GM18508 (cell line): ENCODE measurements around the gene POLR2I.
"Not testable (repeated sequence)": the region's sequence is repeated elsewhere in the genome, so short reads cannot be mapped to it uniquely, and the experiment has no call there.

Experiments
- ATAC-seq: cut with Tn5 transposase; IDR thresholded peaks from one replicate; pipeline ENCODE4 v1.9.1; 2021; ENCODE audit warnings: moderate number of reproducible peaks; ENCODE audit not compliant: insufficient read depth, unreplicated experiment

Gene POLR2I

DNA sequence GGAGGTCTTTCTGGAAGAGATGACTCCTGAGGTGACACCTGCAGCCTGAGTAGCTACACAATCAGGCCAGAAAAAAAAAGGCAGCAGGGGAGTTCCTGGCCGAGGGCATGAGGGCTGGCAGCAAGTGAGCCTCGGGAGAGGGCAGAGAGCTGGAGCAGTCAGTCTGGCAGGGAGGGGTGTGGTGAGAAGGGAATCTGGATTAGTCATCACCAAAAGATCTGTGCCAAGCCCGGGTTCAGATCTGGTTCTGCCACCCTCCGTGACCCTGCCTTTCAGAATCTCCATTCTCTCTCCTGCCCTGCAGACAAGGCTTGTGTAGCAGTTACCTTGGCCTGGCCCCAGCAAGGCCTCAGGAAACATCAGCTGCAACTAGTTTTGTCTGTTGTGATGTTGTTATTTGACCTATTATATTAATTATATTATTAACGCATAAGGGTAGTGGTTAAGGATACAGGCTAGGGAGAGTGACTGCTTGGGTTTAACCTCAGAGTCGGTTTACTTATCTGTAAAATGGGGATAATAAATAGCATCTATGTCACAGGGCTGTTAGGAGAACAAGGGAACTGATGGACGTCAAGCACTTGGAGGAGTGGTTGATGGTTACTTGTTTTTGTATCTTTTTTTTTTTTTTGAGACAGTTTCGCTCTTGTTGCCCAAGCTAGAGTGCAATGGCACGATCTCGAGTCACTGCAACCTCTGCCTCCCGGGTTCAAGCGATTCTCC, 22.4 kb upstream of the POLR2I start:
- no peak for ATAC-seq

DNA sequence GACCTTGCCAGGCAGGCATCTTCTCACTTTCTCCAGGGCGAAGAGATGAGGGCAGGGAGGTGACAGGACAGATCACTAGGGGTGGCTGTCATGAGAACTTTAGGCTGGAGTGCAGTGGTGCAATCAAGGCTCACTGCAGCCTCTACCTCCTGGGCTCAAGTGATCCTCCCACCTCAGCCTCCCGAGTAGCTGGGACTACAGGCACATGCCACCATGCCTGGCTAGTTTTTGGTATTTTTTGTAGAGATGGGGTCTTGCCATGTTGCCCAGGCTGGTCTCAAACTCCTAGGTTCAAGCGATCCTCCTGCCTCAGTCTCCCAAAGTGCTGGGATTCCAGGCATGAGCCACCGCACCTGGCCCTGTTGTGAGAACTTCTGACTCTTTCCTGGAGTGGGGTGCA, 20.2 kb upstream of the POLR2I start:
- ATAC-seq, result not testable (repeated sequence)

DNA sequence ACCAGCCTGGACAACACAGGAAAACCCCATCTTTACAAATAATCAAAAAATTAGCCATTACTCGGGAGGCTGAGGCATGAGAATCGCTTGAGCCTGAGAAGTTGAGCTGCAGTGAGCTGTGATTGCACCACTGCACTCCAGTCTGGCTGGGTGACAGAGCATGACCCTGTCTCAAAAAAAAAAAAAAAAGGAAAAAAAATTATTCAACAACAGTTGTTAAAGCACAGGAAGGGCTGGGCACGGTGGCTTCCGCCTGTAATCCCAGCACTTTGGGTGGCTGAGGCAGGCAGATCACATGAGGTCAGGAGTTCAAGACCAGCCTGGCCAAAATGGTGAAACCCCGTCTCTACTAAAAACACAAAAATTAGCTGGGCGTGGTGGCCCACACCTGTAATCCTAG, 16.5 kb upstream of the POLR2I start:
- ATAC-seq, result not testable (repeated sequence)

DNA sequence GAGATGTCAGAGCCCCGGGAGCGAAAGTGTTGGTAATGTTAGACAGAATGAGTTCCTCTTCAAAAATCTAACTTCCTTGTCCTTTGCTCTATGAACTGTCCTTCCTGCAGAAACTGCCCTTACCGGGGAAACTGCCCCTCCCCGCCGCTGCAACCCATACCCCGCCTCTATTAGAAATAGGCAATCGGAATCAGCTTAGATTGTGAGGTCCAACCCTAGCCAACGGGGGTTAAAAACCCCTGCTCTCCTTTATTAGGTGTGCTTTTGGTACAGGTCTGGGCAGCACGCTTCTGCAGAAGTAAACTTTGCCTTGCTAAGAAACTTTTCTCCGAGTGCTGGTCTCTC, 13.7 kb upstream of the POLR2I start:
- no peak for ATAC-seq

DNA sequence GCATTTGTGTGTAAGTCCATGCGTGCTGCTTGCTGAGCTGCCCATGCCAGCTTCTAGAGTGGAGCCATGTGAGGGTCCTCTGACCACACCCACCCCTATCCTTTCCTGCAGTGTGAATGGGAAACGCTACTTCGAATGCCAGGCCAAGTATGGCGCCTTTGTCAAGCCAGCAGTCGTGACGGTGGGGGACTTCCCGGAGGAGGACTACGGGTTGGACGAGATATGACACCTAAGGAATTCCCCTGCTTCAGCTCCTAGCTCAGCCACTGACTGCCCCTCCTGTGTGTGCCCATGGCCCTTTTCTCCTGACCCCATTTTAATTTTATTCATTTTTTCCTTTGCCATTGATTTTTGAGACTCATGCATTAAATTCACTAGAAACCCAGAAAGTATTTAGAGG, 10.9 kb upstream of the POLR2I start:
- no peak for ATAC-seq

DNA sequence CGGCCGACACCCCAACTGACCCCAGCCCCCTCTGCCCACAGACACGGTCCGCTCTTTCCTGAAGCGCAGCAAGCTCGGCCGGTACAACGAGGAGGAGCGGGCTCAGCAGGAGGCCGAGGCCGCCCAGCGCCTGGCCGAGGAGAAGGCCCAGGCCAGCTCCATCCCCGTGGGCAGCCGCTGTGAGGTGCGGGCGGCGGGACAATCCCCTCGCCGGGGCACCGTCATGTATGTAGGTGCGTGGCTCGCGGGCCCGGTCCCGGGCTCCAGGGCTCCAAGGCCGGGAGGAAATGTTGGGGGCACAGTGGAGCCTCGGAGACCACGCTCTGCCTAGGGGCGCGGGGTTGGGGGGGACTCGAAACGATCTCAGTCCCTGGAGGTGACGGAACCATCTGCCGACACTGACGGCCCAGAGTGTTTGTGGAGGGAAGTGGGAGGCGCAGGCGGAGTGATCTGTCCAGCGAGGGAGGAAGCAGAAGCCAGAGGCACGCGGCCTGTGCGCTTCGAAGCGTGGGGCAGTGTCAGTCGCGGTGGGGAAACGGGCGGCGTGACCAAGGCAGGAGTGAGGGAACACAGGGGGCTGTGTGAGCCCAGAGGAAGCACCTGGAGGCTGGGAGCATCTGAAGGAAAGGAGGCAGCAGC, 6.9 kb upstream of the POLR2I start:
- ATAC-seq, result no peak

DNA sequence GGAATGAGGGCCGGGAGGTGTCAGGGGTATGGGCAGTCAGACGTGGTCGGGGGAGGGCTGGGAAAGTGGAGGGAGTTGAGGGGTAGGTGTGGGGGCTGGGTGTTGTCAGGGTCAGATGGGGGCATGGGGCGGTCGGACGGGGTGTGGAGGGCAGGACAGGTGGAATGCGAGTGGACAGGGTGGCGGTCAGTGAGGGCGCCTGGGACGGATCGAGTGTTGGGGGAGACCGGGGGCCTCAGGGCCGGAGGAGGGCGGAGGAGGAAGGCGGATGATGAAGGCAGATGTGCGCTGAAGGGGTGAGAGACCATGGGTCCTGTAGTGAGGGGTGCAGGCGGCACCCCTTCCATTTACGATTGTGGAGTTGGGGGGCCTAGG, 6.3 kb upstream of the POLR2I start:
- ATAC-seq, result no peak

DNA sequence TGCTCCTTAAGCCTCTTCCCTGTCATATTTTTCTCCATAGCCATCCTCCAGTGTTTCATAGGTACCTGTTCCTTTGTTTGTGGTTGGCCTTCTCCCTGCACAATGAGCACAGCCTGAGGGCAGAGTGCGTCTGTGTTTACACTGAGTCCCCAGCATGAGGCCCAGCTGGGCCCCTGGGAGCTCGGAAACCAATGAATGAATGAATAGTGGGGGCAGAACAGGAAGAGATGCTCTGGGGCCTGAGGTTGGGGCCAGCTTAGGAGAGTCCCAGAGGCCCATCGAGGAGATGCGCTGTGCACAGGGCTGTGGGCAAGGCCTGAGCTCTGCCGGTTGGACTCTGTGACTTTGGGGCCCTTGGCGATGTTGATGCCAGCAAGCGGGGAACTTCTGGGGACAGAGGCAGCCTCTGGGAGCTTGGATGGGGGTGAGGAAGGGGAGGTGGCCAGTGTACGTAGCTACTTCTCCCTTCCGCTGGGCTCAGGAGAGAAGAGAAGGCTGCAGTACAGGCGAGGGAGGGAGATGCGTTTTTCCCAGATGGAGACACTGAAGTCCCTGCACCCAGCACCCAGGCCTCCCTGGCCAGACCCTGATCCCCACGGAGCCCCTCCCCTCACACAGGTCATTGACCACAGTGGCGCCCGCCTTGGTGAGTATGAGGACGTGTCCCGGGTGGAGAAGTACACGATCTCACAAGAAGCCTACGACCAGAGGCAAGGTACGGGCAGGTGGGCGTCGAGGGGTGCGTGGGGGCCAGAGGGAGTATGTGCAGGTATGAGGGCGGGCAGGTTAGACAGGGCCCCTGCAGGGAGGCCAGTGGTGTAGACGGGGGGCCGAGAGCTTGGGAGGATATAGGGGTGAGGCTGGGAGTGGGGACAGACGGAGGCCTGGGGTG, 5.7 kb upstream of the POLR2I start:
- ATAC-seq, result no peak

DNA sequence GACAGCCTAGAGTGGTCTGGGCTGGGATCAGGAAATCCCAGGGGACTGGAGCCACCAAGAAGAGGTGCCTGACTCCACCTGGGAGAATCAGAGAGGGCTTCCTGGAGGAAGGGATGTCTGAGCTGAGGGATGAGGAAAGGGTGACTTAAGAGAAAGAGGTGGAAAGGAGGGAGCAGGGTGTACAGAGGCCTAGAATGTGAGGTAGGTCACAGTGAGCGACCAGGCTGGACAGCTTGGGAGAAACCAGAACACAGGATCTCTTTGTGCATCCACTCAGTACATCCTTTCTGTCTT, 1.6 kb upstream of the POLR2I start:
- ATAC-seq, result no peak

DNA sequence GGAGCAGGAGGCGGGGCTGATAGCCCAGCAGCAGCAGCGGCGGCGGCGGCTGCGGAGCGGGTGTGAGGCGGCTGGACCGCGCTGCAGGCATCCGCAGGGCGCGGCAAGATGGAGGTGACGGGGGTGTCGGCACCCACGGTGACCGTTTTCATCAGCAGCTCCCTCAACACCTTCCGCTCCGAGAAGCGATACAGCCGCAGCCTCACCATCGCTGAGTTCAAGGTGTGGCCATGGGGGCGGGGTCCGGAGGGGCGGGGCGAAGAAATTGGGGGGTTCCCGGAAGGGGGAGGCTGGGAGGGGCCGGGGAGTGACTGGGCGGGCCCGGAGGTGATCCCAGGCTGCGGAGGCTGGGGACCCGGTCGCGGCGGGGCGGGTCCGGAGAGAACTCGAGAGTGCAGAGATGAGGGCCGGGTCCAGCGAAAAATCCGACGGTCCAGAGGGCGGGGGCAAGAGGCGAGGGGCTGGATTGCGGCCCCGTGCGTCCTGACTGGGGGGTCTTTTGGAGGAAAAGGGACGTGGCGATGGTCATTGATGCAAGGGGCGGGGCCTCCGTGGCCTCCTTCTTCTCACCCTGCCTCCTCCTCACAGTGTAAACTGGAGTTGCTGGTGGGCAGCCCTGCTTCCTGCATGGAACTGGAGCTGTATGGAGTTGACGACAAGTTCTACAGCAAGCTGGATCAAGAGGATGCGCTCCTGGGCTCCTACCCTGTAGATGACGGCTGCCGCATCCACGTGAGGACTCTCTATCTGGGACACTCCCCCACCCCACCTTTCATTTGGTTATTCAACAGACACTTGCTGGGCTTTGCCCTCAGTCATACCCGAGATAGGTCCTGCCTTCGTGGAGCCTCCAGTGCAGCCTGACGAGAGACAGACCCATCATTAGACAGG, 1.0 kb upstream of the POLR2I start, which contains the start of gene TBCB:
Gene TBCB, plus strand, starts transcription at position 16 of the 891 bp plus-strand sequence. Its CDS starts 93 bp downstream, at position 109.
- ATAC-seq, result no peak

DNA sequence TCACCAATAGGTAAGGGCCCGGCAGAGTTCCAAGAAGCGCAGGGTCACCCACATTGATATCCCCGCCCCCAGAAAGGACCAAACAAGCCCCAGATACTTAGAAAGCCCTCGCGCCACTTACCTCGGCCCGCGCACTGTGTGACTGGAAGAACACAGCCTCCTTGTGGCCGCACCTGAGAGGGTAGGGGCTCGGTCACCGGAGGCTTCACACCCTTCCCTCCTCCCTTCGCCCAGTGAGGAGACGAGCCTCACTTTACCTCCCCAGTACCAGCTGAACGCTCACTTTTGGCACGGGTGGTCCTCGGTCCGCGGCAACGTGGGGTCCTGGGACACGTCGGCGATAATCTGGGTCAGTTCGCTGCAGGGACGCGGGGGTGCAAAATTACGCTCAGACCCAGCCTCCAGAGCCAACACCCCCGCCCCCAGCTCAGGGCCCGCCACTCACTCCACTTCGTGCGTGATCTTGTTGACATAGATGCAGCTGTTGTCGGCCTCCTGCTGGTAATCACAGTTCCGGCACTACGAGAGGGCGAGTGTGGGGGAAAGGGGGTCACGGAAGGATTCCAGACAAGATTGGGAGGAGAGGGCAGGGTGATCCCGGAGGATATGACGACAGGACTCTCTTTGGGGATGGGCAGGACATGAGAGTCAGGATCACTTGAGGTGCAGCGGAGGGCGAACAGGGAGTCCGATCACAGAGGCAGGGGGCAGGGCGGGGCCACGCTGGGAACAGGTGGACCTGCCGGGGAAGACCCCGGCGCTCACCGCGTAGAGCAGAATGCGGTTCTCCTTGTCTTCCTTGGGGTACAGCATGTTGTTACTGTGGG, 568 bp downstream of the POLR2I start:
- ATAC-seq, result no peak

DNA sequence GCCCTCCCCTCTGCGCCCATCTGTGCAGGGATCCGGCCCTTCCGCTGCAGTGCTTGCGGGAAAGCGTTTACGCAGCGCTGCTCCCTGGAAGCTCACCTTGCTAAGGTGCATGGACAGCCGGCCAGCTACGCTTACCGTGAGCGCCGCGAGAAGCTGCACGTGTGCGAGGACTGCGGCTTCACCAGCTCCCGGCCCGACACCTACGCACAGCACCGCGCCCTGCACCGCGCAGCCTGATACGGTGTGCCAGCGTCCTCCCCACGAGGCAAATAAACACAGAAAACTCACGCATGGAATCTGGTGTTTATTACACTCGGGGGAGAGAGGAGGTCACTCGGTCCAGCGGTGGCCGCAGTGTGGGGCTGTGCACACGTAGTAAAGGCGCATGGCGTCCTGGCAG, 1.2 kb downstream of the POLR2I start:
- ATAC-seq, result no peak

DNA sequence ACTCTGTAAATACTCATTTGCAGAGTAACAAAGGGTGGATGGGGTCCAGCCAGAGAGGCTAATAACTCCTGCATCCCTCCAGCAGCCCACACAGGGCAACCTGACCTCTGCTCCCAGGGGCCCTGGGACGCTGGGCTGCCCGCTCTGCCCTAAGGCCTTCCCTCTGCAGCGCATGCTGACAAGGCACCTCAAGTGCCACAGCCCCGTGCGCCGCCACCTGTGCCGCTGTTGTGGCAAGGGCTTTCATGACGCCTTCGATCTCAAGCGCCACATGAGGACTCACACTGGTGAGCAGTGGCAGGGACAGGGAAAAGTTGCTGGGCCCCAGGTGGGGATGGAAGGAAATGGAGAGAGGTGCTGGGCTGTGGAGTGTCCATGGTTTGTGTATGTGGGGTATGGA, 2.0 kb downstream of the POLR2I start:
- no peak for ATAC-seq

DNA sequence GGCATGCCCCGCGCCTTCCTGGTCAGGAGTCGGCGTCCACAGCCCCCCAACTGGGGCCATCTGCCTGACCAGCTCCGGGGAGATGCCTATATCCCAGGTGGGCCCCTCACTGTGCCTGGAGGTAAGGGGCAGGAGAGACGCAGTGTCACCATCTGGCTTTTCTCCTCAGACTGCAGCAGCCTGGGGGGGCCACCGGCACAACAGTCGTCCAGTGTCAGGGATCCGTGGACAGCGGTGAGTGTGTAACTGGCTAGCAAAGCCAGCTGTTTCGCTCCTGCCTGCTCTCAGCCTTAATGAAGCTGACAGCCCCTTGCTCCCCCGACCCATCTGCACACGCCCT, 3.5 kb downstream of the POLR2I start:
- ATAC-seq, result no peak

DNA sequence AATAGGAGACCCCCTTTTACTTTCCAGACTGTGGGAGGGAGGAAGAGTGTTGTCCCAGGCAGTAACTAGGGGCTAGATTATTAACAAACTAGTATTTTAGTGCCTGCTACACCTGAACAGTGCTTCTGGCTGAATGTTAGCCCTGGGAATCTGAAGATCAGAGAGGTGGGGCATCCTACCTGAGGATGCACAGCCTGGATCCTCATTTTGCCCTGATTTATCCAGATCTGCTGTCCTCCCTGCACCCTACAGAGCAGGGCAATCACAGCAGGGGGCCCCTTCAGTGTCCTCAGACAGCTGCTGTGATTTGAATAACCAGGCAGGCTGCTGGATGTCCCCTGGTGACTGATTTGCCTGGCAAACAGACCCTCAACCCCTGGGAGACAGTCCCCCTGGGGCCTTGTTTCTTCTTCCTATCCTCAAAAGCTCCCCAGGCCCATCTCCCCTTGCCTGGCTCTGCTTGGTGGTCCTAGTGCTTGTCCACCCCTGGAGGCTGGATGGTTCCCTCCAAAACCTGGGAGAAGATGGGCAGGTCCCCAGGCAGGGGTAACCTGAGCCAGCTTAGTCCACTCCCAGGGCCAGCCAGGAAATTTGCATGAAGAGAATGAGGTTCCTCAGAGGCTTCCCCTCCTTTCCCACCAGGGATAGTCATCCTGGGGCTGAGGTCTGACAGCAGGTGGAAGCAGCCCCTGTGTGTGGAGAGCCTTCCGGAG, 4.0 kb downstream of the POLR2I start, which contains the start of gene OVOL3:
Gene OVOL3, plus strand, starts transcription at position 657 of the 713 bp plus-strand sequence. CDS start 60 bp downstream, outside the sequence.
- ATAC-seq, result no peak

DNA sequence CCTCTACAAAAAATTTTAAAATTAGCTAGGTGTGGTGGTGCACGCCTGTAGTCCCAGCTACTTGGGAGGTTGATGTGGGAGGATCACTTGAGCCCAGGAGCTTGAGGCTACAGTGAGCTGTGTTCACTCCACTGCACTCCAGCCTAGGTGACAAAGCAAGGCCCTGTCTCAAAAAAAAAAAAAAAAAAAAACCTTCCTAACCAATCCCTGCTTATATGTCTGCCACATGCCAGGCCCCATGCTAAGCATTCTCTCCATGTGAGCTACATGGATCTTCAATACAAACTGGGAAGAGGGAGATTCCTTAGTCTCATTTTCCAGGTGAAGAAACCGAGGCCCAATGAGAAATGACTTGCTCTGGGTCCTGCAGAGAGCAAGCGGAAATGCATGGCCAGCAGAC, 6.0 kb downstream of the POLR2I start:
- no peak for ATAC-seq

DNA sequence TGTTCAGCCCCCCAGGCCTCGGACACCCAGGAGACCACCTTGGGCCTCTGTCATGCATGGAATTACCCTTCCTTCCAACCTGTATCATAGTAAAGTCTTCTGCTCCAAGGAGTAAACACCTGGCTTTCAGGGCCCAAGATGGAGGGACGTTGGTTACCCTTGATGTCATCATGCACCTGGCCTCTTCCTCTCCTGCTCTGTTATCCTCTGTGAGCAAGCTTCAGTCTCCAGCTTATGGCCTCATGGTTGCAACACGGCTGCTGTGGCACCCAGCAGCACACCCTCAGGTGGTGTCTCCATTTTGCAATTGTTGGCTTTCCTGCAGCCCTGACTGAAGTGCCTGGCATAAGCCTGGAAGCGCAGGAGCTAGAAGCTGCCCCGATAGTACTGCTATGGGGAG, 7.7 kb downstream of the POLR2I start:
- no peak for ATAC-seq

DNA sequence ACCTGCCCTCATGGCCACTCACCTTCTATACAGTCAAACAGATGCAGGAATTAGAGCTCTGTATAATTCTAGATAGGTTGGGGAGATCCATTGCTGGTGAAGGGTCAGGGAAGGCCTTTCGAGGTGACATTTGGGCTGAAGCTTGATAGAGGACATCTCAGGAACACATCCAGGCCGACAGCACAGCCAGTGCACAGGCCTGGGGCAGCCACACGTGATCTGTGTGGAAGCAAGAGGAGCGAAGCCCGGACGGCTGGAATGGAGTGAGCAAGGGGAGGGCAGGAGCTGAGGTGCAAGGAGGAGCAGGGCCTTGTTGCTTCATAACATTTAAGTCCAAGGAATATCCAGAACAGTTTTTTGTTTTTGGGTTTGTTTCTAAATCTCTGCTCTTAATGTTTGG, 8.2 kb downstream of the POLR2I start:
- no peak for ATAC-seq
